Psoas muscle (tissue), 8 donors: ENCODE results near the gene XRCC3. TPM values are rescaled to one million over a fixed set of nuclear protein-coding genes. Genes with fewer than 3 reads are reported as not detected.

Experiments used
- ATAC-seq, 4 donors: fragments of 200-7000 bp; cut with Tn5 transposase; one replicate each; pipeline ENCODE4 v1.9.1; 2020; ENCODE audit warnings: moderate library complexity in 3 of 4, mild to moderate bottlenecking in 2 of 4
- DNase-seq, 2 donors: peaks; one replicate each; pipeline ENCODE4 v3.0.0-alpha.2; 2020
- H3K27ac ChIP-seq: fragments of 200-600 bp; one replicate; pipeline ENCODE4 v1.8.0; 2022
- H3K27me3 ChIP-seq, 3 donors: fragments of 200-600 bp in 1 of 3; one replicate each; pipeline versions ENCODE4 v1.6.1 to v1.8.0; 2013 to 2022; ENCODE audit warnings: low read length in 2 of 3, mild to moderate bottlenecking in 2 of 3, moderate library complexity in 1 of 3; ENCODE audit not compliant: insufficient read depth in 3 of 3
- H3K36me3 ChIP-seq, 2 donors: fragments of 200-600 bp in 1 of 2; one replicate each; pipeline versions ENCODE4 v1.6.1 to v1.8.0; 2013 to 2022; ENCODE audit warnings: low read depth in 1 of 2, mild to moderate bottlenecking in 1 of 2, moderate library complexity in 1 of 2; ENCODE audit not compliant: insufficient read depth in 1 of 2
- H3K4me1 ChIP-seq: fragments of 200-600 bp; one replicate; pipeline ENCODE4 v1.8.0; 2022
- H3K4me3 ChIP-seq: fragments of 200-600 bp; one replicate; pipeline ENCODE4 v1.8.0; 2022; ENCODE audit warnings: mild to moderate bottlenecking
- H3K9me3 ChIP-seq: fragments of 200-600 bp; one replicate; pipeline ENCODE4 v1.8.0; 2022
- WGBS, 3 donors: extraction: QIAGEN DNeasy Blood & Tissue Kit; methylation state at CpG; one replicate each; pipeline versions ENCODE4 v1.1.6 to v1.1.7; 2013; 5-methylcytosine and 5-hydroxymethylcytosine counted together
- intact Hi-C, 2 donors: fragments of 100-400 bp; cut with DNase I; formaldehyde crosslinking; loops; one replicate each; pipeline versions ENCODE4 v1.11.0 to v1.14.2; 2022
- polyA plus RNA-seq, 3 donors: library from polyadenylated mRNA; stranded (reverse); fragments of 200-250 nt; gene quantifications; one replicate each; pipeline ENCODE4 v1.2.3, GENCODE V29; 2013
- total RNA-seq, 4 donors: library from RNA; stranded (reverse); fragmentation: NEBNext Ultra II Directional in 2 of 4; extraction: Animal tissue kit (Norgen Biotek cat#: 25700) in 2 of 4; gene quantifications; one replicate each; pipeline versions ENCODE4 v1.2.1 to v1.2.4, GENCODE V29; 2021 to 2023
- TF ChIP-seq, protein P1 (sequence below): fragments of 200-600 bp; IDR thresholded peaks from one replicate; pipeline ENCODE4 v1.8.0; 2022; ENCODE audit warnings: antibody characterized with exemption
- donor health status: healthy with polysubstance abuse.
- donor health status: DM: no; HTN: no; CAD: no; lungs with moderate emphysema.
- donor health status: Bipolar disorder and iron deficiency.
- donor health status: healthy.
- donor health status: DM: yes; HTN: yes; CAD: no.
- donor health status: DM: no; HTN: no; CAD: no.
- donor health status: DM: no; HTN: no; CAD: no.
- donor health status: DM: yes; HTN: yes; CAD: no.

Gene XRCC3
- total and polyA plus RNA-seq, 7 donors, result 1.00 to 2.5 (median 1.6) TPM

DNA sequence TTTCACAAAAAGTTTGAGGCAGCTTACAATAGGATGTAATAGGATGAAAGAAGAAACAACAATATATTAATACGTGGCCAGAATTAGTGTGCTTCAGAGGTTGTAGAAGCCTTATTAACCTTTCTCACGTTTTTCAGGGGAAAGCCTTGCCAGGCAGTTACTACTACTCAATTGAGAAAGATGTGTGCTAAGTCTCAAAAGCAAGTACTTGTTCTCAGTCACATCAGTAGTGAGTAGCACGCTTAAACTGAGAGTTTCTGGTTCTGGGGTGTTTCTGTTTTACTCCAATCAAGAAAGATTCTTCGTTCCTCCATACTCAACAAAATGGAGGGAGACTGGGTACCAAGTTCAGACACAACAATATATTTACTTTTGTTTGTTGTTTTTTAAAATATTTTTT is 47.6 kb downstream of the XRCC3 start:
- ATAC-seq (no peak), DNase-seq (no peak)
- intact Hi-C loops, result no loop called here
- Histone ChIP-seq H3K9me3 (no peaks in the 10 kb centered on the region), H3K36me3 (peaks cover 12 to 99% of the 10 kb centered on the region in 2 donors), H3K4me1 (no peaks in the 10 kb centered on the region), H3K27me3 (no peaks in the 10 kb centered on the region), H3K27ac (no peak overlapping the region), H3K4me3 (no peak overlapping the region)
- TF ChIP-seq, protein P1, sequence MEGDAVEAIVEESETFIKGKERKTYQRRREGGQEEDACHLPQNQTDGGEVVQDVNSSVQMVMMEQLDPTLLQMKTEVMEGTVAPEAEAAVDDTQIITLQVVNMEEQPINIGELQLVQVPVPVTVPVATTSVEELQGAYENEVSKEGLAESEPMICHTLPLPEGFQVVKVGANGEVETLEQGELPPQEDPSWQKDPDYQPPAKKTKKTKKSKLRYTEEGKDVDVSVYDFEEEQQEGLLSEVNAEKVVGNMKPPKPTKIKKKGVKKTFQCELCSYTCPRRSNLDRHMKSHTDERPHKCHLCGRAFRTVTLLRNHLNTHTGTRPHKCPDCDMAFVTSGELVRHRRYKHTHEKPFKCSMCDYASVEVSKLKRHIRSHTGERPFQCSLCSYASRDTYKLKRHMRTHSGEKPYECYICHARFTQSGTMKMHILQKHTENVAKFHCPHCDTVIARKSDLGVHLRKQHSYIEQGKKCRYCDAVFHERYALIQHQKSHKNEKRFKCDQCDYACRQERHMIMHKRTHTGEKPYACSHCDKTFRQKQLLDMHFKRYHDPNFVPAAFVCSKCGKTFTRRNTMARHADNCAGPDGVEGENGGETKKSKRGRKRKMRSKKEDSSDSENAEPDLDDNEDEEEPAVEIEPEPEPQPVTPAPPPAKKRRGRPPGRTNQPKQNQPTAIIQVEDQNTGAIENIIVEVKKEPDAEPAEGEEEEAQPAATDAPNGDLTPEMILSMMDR, result no peak
- 86 to 93% (median 89%) methylated on average over 4 of the region's 4 CpGs for WGBS, 3 donors

DNA sequence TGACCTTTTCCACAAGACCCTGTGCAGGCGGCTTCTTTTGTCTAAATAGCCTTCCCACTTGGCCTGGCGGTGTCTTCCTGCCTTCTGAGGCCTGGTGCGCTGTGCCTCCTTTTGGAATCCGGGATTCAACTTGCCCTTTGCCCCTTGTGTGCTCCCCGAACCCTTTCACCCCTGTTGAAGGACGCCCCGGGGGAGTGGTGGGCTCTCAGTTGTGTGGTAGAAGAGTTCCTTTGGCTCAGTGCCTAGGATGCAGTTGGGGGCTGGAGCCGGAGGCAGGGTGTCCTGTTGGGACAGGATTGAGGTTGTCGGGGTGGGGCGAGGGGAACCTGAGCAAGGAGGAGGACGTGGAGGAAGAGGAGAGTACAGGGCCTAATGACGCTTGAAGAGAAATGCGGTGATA is 51.7 kb downstream of the XRCC3 start:
- ATAC-seq (no peak), DNase-seq (no peak)
- H3K9me3 ChIP-seq, result no peaks in the 10 kb centered on the region
- H3K4me3 ChIP-seq, result no peak overlapping the region
- intact Hi-C loops, result no loop called here
- peaks cover 10 to 99% of the 10 kb centered on the region in 2 donors for H3K36me3 ChIP-seq
- TF ChIP-seq, protein P1, result no peak
- H3K4me1 ChIP-seq, result no peaks in the 10 kb centered on the region
- WGBS, 3 donors, result 85 to 88% (median 87%) methylated on average over 13 of the region's 13 CpGs
- H3K27ac ChIP-seq, result no peak overlapping the region
- H3K27me3 ChIP-seq, result no peaks in the 10 kb centered on the region

DNA sequence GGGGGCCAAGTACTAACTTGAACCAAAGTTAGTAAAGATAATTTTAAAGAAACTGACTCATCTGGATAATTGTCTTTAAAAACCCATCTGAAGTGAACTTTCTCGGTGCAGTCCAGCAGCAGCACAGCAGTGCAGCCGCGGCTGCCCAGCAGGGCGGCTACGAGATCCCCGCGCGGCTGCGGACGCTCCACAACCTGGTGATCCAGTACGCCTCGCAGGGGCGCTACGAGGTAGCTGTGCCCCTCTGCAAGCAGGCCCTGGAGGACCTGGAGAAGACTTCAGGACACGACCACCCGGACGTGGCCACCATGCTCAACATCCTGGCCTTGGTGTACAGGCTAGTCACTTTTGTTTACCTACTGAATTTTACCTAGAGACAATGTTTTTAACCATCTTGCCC is 52.7 kb downstream of the XRCC3 start:
- H3K4me1 ChIP-seq, result no peaks in the 10 kb centered on the region
- intact Hi-C loops, result no loop called here
- peaks cover 10 to 99% of the 10 kb centered on the region in 2 donors for H3K36me3 ChIP-seq
- no peak overlapping the region for H3K27ac ChIP-seq
- TF ChIP-seq, protein P1, result no peak
- no peak for ATAC-seq
- no peaks in the 10 kb centered on the region for H3K27me3 ChIP-seq
- no peak for DNase-seq
- 95 to 97% (median 96%) methylated on average over 17 of the region's 17 CpGs for WGBS, 3 donors
- no peak overlapping the region for H3K4me3 ChIP-seq
- H3K9me3 ChIP-seq, result no peaks in the 10 kb centered on the region

DNA sequence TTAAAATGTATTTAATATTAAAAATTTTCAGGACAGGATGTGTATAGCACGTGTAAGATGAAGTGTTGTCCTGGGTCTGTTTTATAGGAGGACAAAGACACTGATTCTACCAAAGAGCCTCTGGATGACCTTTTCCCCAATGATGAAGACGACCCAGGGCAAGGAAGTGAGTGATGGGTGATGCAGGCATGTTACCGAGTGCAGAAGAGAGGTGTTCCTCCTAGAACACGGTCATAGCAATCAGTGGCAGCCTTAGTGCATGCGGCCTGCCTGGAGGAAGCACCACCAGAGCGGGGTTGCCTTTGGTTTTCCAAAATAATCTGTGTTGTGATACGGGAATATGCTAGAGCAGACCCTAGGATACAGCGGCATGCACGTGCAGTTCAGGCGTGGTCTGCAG is 53.2 kb downstream of the XRCC3 start:
- TF ChIP-seq, protein P1, result no peak
- Histone ChIP-seq H3K27me3 (no peaks in the 10 kb centered on the region), H3K36me3 (peaks cover 6 to 99% of the 10 kb centered on the region in 2 donors), H3K9me3 (no peaks in the 10 kb centered on the region), H3K27ac (no peak overlapping the region), H3K4me3 (no peak overlapping the region), H3K4me1 (no peaks in the 10 kb centered on the region)
- no peak for DNase-seq
- intact Hi-C loops, result no loop called here
- WGBS, 3 donors, result 86 to 90% (median 88%) methylated on average over 10 of the region's 10 CpGs
- no peak for ATAC-seq

DNA sequence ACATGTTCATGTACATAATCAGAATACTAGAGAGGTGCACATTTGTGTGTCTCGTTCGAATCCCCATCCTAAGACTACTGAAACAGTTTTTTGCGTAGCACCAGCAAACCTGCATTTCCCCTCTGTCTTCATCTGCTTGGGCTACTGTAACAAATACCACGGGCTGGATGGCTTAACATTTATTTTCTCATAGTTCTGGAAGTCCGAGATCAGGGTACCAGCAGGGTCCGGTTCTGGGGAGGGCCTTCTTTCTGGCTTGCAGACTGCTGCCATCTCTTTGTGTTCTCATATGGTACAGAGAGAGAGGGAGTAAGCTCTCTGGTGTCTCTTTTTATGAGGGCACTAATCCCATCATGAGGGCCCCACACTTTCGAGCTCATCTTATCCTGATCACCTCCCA is 55.6 kb downstream of the XRCC3 start:
- Histone ChIP-seq H3K4me1 (peaks cover 3% of the 10 kb centered on the region), H3K27me3 (no peaks in the 10 kb centered on the region), H3K27ac (no peak overlapping the region), H3K4me3 (no peak overlapping the region), H3K9me3 (no peaks in the 10 kb centered on the region), H3K36me3 (peaks cover 6 to 100% of the 10 kb centered on the region in 2 donors)
- ATAC-seq (no peak), DNase-seq (no peak)
- intact Hi-C loops, result no loop called here
- TF ChIP-seq, protein P1, result no peak
- WGBS, 3 donors, result 80 to 98% (median 83%) methylated on average over 7 of the region's 7 CpGs
